Erythroblast (primary cell): ENCODE results near the gene CST6.

Experiments
- GATA1 ChIP-seq: IDR thresholded peaks from 2 replicates; pipeline ENCODE4 v1.6.1; 2011; ENCODE audit warnings: low read depth, mild to moderate bottlenecking, control low read depth, low read length, moderate library complexity
- POLR2A ChIP-seq: IDR thresholded peaks from 2 replicates; pipeline ENCODE4 v1.6.1; 2011; ENCODE audit warnings: mild to moderate bottlenecking, low read length

DNA sequence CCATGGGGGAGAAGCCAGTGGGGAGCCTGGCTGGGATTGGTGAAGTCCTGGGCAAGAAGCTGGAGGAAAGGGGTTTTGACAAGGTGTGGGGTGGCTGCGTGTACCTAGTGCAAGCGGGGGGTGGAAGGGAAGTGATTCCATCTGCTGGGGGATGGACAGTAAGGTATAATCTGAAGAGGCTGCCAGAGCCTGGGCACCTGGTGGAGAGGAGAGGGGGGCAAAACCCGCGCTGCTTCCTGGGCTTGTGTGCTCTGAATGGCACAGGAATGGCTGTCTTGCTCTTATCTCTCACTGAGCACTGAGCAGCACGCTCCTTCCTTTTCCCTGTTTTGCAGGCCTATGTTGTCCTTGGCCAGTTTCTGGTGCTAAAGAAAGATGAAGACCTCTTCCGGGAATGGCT lies 8.5 kb upstream of the CST6 start:
- TF ChIP-seq POLR2A, result no peak
- no peak for TF ChIP-seq GATA1
